ENCODE results near the gene NUTM2G.
"Not testable (repeated sequence)": the region's sequence is repeated elsewhere in the genome, so short reads cannot be mapped to it uniquely, and the experiment has no call there.

DNA sequence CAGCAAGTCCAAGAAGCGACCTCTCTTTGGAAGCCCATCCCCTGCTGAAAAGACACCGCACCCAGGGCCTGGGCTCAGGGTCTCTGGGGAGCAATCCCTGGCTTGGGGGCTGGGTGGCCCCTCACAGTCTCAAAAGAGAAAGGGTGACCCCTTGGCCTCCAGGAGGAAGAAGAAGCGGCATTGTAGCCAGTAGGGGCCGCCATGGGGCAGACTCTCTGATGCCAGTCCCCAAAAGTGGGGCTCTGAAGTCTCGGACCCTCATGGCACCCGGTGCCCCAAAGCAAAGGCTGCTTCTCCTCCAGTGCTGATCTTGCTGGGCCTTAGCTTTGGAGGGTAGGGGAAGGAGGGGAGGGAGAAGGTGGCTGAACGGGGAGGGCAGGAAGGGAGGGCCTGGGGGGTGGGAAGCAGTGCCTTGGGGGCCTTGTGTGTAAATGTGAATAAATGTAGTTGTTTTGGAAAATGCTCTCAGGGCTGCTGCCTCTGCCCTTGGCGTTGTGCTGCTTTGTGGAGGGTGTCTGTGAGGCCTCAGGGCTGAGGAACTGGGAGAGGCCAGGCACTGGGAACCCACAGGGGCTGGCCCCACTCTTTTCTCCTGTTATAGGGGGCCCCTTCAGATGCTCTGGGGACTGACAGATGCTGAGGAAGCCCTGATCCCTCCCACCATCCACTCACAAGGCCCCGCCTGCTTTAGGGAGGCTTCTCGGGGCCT lies 10.5 kb downstream of the NUTM2G start:
- TF ChIP-seq, protein P1, sequence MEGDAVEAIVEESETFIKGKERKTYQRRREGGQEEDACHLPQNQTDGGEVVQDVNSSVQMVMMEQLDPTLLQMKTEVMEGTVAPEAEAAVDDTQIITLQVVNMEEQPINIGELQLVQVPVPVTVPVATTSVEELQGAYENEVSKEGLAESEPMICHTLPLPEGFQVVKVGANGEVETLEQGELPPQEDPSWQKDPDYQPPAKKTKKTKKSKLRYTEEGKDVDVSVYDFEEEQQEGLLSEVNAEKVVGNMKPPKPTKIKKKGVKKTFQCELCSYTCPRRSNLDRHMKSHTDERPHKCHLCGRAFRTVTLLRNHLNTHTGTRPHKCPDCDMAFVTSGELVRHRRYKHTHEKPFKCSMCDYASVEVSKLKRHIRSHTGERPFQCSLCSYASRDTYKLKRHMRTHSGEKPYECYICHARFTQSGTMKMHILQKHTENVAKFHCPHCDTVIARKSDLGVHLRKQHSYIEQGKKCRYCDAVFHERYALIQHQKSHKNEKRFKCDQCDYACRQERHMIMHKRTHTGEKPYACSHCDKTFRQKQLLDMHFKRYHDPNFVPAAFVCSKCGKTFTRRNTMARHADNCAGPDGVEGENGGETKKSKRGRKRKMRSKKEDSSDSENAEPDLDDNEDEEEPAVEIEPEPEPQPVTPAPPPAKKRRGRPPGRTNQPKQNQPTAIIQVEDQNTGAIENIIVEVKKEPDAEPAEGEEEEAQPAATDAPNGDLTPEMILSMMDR (IDR thresholded peaks at IDR 0.05): not testable (repeated sequence)
- TF ChIP-seq POLR2A (IDR thresholded peaks at IDR 0.05): not testable (repeated sequence)

Measured in testis (tissue), 2 donors.